Activated naive CD4-positive, alpha-beta T cell treated with anti-CD3 and anti-CD28 coated beads, Interleukin-2, amount 10 ng/mL, durations not matched to agents 7 days and 5 days (primary cell): ENCODE measurements around the gene JAK3.
"Not testable (repeated sequence)": the region's sequence is repeated elsewhere in the genome, so short reads cannot be mapped to it uniquely, and the experiment has no call there.

ENCODE experiments used
- CTCF ChIA-PET: fragments of 350-600 bp; sonication (Branson Sonifier 250); formaldehyde crosslinking; loops from one replicate; lab custom pipeline; 2021; ENCODE audit warnings: antibody characterized with exemption; lab: Charles Lee
- DNase-seq: peaks from one replicate; pipeline ENCODE4 v3.0.0-alpha.2; 2020
- H3K27ac Mint-ChIP-seq: one replicate; pipeline ENCODE4 v1.8.0; 2021; ENCODE audit warnings: mild to moderate bottlenecking, moderate library complexity, mixed read lengths
- H3K27me3 Mint-ChIP-seq: one replicate; pipeline ENCODE4 v1.8.0; 2021; ENCODE audit warnings: mild to moderate bottlenecking, mixed read lengths
- H3K36me3 Mint-ChIP-seq: one replicate; pipeline ENCODE4 v1.8.0; 2021; ENCODE audit warnings: mixed read lengths
- H3K4me1 Mint-ChIP-seq: one replicate; pipeline ENCODE4 v1.8.0; 2021; ENCODE audit warnings: mixed read lengths
- H3K4me3 Mint-ChIP-seq: one replicate; pipeline ENCODE4 v1.8.0; 2021; ENCODE audit warnings: mild to moderate bottlenecking, moderate library complexity, mixed read lengths
- H3K9me3 Mint-ChIP-seq: one replicate; pipeline ENCODE4 v1.8.0; 2021; ENCODE audit warnings: mixed read lengths

Gene JAK3

DNA sequence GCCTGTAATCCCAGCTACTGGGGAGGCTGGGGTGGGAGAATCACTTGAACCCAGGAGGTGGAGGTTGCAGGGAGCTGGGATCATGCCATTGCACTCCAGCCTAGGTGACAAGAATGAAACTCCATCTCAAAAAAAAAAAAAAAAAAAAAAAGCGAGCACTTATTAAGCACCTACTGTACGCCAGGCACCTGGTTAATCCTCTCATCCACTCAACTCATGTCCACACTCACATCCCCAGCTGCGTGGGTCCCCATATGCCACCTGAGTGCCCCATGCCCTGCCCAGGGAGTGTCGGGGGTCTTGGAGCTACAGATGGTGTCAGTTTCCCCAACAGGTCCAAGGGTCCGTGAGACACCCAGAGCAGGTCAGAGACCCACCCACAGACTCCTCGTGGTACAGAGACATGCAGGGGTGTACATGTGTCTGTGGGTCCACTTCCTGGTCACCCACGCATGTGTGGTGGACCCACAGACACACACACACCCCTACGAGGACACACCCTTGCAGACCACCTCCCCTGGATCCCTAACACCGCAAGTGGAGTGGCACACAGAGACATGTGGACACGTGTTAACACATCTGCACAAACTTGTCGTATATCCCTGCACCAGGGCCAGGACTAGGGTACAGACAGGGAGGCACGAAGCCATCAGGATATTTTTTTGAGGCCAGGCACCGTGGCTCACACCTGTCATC is 30.0 kb downstream of the JAK3 start:
- H3K36me3 Mint-ChIP-seq, result peaks cover 4% of the 10 kb centered on the region
- H3K27me3 Mint-ChIP-seq, result no peaks in the 10 kb centered on the region
- CTCF ChIA-PET, result interaction anchor here (1.4 kb wide), 1 partner anchor 36 kb away, joined by 4 read pairs; no protein-coding TSS in a partner anchor
- no peaks in the 10 kb centered on the region for H3K9me3 Mint-ChIP-seq
- no peak overlapping the region for H3K27ac Mint-ChIP-seq
- DNase-seq, result no peak
- H3K4me1 Mint-ChIP-seq, result peaks cover 3% of the 10 kb centered on the region
- H3K4me3 Mint-ChIP-seq, result no peak overlapping the region

DNA sequence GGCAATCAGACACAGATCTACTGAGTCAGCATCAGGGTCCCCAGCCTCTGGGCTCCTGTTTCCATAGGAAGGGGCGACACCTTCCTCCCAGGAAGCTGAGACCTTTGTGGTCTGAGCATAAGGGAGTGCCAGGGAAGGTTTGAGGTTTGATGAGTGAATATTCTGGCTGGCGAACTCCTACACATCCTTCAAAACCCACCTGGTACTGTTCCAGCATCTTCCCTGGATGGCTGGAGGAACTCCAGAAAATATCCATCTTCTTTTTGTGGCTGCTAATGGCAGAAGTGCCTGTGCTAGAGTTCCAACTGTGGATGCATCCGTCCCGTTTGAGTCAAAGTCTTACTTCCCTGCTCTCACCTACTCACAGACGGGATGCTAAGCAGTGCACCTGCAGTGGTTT is 35.7 kb downstream of the JAK3 start:
- Mint-ChIP-seq H3K27ac (no peak overlapping the region), H3K36me3 (peaks cover 4% of the 10 kb centered on the region), H3K9me3 (no peaks in the 10 kb centered on the region), H3K4me1 (peaks cover 17% of the 10 kb centered on the region), H3K27me3 (peaks cover 41% of the 10 kb centered on the region), H3K4me3 (no peak overlapping the region)
- CTCF ChIA-PET, result no interaction called here
- no peak for DNase-seq

DNA sequence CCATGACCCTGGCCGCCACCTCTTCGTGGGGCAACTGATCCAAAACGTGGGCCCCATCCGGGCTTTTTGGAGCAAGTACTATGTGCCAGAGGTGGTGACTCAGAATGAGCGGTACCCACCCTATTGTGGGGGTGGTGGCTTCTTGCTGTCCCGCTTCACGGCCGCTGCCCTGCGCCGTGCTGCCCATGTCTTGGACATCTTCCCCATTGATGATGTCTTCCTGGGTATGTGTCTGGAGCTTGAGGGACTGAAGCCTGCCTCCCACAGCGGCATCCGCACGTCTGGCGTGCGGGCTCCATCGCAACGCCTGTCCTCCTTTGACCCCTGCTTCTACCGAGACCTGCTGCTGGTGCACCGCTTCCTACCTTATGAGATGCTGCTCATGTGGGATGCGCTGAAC is 36.1 kb downstream of the JAK3 start:
- Mint-ChIP-seq H3K4me1 (peaks cover 18% of the 10 kb centered on the region), H3K27ac (no peak overlapping the region), H3K36me3 (peaks cover 4% of the 10 kb centered on the region), H3K9me3 (no peaks in the 10 kb centered on the region), H3K27me3 (peaks cover 41% of the 10 kb centered on the region), H3K4me3 (no peak overlapping the region)
- DNase-seq, result no peak
- CTCF ChIA-PET, result no interaction called here

DNA sequence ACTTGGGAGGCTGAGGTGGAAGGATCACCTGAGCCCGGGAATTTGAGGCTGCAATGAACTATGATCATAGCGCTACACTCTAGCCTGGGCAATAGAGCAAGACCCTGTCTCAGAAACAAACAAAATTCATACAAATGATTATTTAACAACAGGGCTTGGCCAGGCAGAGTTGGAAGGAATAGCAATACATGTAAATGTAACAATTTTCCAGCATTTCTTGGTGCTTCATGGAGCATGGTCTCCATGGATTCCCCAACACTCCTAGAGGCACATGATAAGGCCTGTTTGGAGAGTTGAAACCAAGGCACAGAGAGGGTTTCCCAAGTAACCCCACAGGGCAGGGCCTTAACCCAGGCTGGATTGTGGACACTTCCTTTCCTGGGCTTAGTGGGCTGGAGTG is 36.7 kb downstream of the JAK3 start:
- Mint-ChIP-seq H3K4me1 (peaks cover 21% of the 10 kb centered on the region), H3K9me3 (no peaks in the 10 kb centered on the region), H3K4me3 (no peak overlapping the region), H3K27ac (no peak overlapping the region), H3K27me3 (peaks cover 45% of the 10 kb centered on the region), H3K36me3 (peaks cover under 1% of the 10 kb centered on the region)
- CTCF ChIA-PET, result no interaction called here
- no peak for DNase-seq

DNA sequence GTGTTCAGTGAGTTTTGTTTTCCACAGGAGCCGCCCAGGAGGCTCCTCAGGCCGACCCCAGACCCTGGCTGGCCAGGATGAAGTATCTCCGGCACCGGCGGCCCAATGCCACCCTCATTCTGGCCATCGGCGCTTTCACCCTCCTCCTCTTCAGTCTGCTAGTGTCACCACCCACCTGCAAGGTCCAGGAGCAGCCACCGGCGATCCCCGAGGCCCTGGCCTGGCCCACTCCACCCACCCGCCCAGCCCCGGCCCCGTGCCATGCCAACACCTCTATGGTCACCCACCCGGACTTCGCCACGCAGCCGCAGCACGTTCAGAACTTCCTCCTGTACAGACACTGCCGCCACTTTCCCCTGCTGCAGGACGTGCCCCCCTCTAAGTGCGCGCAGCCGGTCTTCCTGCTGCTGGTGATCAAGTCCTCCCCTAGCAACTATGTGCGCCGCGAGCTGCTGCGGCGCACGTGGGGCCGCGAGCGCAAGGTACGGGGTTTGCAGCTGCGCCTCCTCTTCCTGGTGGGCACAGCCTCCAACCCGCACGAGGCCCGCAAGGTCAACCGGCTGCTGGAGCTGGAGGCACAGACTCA is 40.0 kb downstream of the JAK3 start:
- no peaks in the 10 kb centered on the region for H3K9me3 Mint-ChIP-seq
- DNase-seq, result peak; percentile 36
- peak overlapping the region; percentile 26 for H3K4me3 Mint-ChIP-seq
- H3K4me1 Mint-ChIP-seq, result peaks cover 50% of the 10 kb centered on the region
- H3K27me3 Mint-ChIP-seq, result peaks cover 45% of the 10 kb centered on the region
- no peak overlapping the region for H3K27ac Mint-ChIP-seq
- no peaks in the 10 kb centered on the region for H3K36me3 Mint-ChIP-seq
- CTCF ChIA-PET, result no interaction called here

DNA sequence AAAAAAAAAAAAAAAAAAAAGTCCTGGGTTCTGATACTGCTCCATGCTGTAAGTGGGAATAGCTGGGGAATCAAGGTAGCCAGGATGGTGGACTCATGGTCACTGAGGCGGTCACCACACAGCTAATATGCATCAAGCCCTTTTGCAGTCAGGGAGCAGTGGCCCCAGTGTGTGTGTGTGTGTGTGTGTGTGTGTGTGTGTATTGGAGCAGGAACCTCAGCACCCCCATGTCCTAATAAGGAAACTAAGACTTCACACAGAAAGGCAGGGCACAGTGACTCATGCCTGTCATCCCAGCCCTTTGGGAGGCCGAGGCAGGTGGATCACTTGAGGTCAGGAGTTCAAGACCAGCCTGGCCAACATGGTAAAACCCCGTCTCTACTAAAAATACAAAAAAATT is 40.8 kb downstream of the JAK3 start:
- Mint-ChIP-seq H3K27ac (no peak overlapping the region), H3K27me3 (peaks cover 37% of the 10 kb centered on the region), H3K4me1 (peaks cover 59% of the 10 kb centered on the region), H3K36me3 (no peaks in the 10 kb centered on the region), H3K9me3 (no peaks in the 10 kb centered on the region), H3K4me3 (no peak overlapping the region)
- peak; percentile 41 for DNase-seq
- CTCF ChIA-PET, result no interaction called here

DNA sequence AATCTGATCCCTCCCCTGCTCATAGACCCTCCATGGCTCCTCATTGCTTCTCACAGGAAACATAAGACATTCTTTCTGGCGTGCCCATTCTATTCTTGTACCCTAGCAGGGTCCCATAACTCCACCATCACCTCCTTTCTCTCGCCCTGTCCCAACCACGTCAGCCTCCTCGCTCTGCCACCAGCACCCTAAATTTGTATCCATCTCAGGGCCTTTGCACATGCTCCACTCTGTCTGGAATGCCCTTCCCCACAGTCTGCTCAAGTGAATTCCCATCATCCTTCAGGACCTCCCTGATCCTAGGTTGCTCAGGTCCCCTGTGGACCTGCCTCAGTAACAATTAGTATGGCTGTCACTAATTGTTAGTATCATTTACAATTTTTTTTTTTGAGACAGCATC is 42.4 kb downstream of the JAK3 start:
- Mint-ChIP-seq H3K4me1 (peaks cover 59% of the 10 kb centered on the region), H3K4me3 (no peak overlapping the region), H3K9me3 (no peaks in the 10 kb centered on the region), H3K36me3 (no peaks in the 10 kb centered on the region), H3K27me3 (peaks cover 34% of the 10 kb centered on the region), H3K27ac (no peak overlapping the region)
- no peak for DNase-seq
- CTCF ChIA-PET, result no interaction called here

DNA sequence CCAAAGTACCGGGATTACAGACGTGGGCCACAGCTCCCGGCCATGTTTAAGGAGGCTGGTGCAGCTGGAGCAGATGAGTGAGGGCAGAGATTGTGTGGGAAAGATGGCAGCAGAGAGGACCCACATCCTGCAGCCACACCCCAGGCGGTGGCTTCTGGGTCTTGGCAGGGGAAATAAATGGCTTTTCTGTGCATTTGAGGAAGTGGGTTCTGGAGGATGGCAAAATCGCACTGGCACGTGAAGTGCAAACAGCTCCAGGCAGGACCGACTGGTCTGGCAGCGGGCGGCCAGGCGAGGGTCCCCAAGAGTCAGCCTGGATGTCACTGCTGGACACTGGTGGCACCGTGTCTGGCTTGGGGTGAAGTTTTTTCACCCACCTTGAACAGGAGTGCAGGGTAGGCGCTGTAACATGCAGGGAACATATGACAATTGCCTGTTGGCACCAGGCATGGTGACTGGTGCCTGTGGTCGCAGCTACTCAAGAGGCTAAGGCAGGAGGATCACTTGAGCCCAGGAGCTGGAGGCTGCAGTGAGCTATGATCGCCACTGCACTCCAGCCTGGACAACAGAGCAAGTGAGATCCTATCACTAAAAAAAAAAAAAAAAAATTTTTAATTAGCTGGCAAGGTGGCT is 44.4 kb downstream of the JAK3 start:
- CTCF ChIA-PET, result interaction anchor here (1.1 kb wide), 1 partner anchor 51 kb away, joined by 4 read pairs; no protein-coding TSS in a partner anchor
- peak overlapping the region; percentile 48 for H3K4me3 Mint-ChIP-seq

DNA sequence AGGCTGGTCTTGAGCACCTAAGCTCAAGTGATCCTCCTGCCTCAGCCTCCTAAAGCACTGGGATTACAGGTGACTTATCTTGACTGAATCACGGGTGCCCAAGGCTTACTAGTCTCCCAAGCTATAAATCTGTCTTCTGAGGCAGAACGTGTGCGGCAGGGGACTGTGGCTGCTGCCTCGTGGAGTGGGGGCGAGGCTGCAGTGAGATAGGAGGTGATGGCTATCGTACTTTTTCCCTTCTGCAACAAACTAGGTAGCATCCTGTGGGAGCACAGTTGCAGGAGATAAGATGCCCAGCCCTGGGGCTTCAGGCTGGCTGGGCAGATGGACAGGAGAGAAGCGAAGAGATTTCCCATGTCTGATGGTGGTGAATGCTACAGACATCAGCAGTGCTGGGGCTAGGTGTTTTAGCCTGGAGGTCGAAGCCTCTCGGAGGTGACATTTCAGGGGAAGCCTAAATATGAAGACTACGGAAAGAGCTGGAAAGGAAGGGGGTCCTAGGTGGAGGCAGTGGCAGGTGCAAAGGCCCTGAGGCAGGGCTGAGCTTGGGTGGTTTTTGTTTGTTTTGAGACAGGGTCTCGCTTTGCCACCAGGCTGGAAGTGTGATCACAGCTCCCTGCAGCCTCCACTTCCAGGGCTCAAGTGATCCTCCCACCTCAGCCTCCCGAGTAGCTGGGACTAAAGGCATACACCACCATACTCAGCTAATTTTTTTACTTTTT is 45.5 kb downstream of the JAK3 start:
- Mint-ChIP-seq H3K27ac (no peak overlapping the region), H3K4me3 (no peak overlapping the region), H3K9me3 (no peaks in the 10 kb centered on the region), H3K4me1 (peaks cover 52% of the 10 kb centered on the region), H3K27me3 (peaks cover 21% of the 10 kb centered on the region), H3K36me3 (no peaks in the 10 kb centered on the region)
- CTCF ChIA-PET, result interaction anchor here (1.1 kb wide), 1 partner anchor 52 kb away, joined by 4 read pairs; no protein-coding TSS in a partner anchor
- no peak for DNase-seq

More for the DNA sequence above, 44.4 kb downstream of the JAK3 start:
- DNase-seq, result peak; percentile 70
- Mint-ChIP-seq H3K4me1 (peaks cover 57% of the 10 kb centered on the region), H3K9me3 (no peaks in the 10 kb centered on the region), H3K27me3 (peaks cover 30% of the 10 kb centered on the region), H3K27ac (peak overlapping the region; percentile 93), H3K36me3 (no peaks in the 10 kb centered on the region)

DNA sequence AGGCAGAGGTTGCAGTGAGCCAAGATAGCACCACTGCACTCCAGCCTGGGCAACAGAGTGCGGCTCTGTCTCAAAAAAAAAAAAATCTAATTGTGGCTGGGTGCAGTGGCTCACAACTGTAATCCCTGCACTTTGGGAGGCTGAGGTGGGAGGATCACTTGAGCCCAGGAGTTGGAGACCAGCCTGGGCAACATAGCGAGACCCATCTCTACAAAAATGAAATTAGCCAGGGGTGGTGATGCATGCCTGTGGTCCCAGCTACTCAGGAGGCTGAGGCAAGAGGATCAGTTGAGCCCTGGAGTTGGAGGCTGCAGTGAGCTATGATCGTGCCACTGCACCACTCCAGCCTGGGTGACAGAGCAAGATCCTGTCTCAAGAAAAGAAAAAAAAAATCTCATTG is 49.2 kb downstream of the JAK3 start:
- H3K4me3 Mint-ChIP-seq, DNase-seq, H3K36me3 Mint-ChIP-seq, H3K27ac Mint-ChIP-seq, H3K9me3 Mint-ChIP-seq: not testable (repeated sequence)
- Mint-ChIP-seq H3K4me1 (peaks cover 53% of the 10 kb centered on the region), H3K27me3 (peaks cover 49% of the 10 kb centered on the region)
- CTCF ChIA-PET, result interaction anchor here (1.1 kb wide), 1 partner anchor 15 kb away, joined by 3 read pairs; no protein-coding TSS in a partner anchor

DNA sequence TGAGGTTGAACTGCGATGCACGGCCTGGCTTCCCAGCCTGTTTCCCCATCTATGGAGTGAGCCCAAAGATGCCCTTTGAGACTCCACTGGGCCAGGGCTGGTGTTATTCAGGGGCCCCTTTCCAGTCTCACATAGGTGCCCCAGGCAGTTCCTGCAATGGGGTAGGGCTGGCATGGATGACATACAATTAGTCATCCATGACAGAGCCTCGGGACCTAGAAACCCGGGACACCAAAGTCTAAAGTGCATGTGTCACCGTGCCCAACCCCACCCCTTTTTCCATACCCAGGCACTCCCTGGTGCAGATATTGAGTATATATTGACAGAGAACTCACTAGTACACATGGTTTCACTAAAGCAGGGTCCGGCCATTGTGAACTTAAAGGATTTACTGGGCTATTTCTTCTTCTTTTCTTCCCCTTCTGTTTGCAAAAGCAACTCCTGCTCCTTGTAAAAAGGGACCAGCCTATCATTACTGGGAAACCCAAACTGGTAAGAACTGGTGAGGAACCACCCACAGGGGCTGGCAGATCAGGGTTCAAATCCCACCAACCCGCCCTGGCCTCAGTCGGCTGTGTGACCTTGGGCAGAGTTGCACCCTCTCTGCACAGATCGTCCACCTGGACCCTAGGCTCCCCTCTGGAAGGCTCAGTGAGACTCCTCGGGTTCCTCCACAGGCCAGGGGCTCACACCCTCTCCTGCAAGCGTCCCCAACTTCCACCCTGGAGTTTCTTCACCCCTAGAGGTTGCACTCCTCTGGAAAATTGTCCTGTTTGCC is 50.2 kb downstream of the JAK3 start:
- H3K36me3 Mint-ChIP-seq, result no peaks in the 10 kb centered on the region
- CTCF ChIA-PET, result interaction anchor here (0.9 to 1.1 kb wide), 2 partner anchors 53 to 57 kb away, joined by 3 read pairs; no protein-coding TSS in a partner anchor
- no peaks in the 10 kb centered on the region for H3K9me3 Mint-ChIP-seq
- no peak overlapping the region for H3K27ac Mint-ChIP-seq
- DNase-seq, result no peak
- no peak overlapping the region for H3K4me3 Mint-ChIP-seq
- peaks cover 53% of the 10 kb centered on the region for H3K27me3 Mint-ChIP-seq
- H3K4me1 Mint-ChIP-seq, result peaks cover 48% of the 10 kb centered on the region

DNA sequence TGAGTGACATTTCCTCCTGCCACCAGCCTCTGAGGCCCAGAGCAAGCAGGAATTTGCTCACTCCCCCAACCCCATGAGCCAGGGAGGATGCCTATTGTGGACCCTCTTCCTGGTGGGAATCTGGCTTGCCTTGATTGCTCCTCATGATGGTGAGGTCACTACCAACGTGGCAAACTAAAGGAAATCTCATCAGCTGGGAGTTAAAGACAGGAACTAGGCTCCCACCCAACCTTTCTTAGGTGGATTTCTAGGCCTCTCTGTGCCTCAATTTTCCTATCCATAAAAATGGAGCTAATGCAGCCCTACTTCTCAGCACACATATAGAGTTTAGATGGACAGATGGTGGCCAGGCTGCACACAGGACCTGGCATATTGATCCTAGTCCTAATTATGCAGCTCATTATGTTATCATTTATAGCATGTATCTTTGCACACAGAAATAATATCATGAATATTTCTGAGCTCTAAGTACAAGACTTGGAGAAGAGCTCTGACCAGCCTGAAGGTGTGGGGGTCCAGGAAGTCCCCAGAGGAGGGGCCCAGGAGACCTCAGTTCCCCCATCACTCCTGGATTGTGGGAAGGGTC is 50.9 kb downstream of the JAK3 start:
- Mint-ChIP-seq H3K36me3 (no peaks in the 10 kb centered on the region), H3K9me3 (no peaks in the 10 kb centered on the region), H3K27me3 (peaks cover 53% of the 10 kb centered on the region), H3K4me3 (no peak overlapping the region), H3K27ac (no peak overlapping the region), H3K4me1 (peaks cover 44% of the 10 kb centered on the region)
- DNase-seq, result no peak
- CTCF ChIA-PET, result interaction anchor here (0.9 to 1.1 kb wide), 2 partner anchors 54 to 57 kb away, joined by 3 read pairs; no protein-coding TSS in a partner anchor
